ENCODE data around the gene RTN4IP1.

The RTN4IP1 gene

DNA sequence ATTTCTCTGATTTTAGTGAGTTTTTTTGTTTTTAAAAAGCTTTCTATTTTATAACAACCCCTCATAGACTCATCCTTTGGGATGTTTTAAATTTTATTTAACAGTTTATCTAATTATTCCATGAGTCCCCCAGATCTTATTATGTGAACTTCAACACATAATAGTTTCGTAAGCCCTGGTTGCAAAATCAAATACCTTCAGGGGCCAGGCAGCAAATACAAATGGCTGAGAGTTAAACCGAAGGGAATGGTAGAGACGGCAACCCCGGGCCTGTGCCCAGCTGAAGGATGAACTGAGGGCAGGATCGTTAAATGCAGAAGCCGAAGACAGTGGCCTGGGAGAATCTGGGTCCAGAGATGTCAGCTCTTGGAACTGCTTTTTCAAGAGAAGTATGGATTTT lies 88.4 kb downstream of the RTN4IP1 start:
- DNase-seq = no peak

- DNase-seq = no peak
Measured at GRCh38 chr6:106540432-106540831, 88.9 kb downstream of the RTN4IP1 start.

- no peak for DNase-seq
Measured at GRCh38 chr6:106539936-106540335, 89.4 kb downstream of the RTN4IP1 start.

- DNase-seq = no peak
Measured at GRCh38 chr6:106538145-106538544, 91.2 kb downstream of the RTN4IP1 start.

DNA sequence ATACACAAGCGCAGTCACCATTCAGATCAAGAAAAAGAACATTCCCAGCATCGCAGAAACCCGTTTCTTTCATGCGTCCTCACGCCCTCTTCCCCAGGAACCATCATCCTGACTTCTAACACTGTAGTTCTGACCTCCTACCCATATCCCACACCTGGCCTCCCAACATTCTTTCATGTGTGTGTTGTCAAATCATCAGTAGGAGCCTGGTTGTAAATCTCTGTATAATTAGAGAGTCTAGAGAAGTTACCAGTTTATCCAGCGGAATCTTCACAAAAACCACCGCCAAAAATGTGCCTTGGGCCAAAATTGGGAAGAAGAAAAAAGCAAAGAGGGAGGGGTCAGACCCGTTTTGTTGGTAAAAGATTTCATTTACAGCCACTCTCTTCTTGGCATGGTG lies 91.6 kb downstream of the RTN4IP1 start:
- DNase-seq = no peak

DNA sequence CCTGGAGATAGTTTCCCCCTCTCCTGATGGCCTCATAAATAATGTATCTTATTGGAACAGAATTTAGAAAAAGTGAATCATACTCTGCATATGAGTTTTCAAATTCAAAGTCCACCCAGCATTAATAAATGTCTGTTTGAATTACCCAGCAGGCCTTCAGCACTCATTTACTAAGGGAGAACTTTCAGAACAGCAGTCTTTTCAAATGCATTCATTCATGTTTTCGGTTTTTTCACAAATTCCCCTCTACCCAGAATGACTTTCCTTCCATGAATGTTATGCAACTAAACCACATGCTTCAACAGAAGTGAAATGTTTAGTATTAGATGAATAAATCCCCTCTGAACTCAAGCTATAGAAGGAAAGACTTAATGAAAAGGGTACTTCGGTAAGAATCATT lies 92.4 kb downstream of the RTN4IP1 start:
- no peak for DNase-seq

- no peak for DNase-seq
Measured at GRCh38 chr6:106536357-106536756, 92.9 kb downstream of the RTN4IP1 start.

- no peak for DNase-seq
Measured at GRCh38 chr6:106535012-106535411, 94.3 kb downstream of the RTN4IP1 start.

DNA sequence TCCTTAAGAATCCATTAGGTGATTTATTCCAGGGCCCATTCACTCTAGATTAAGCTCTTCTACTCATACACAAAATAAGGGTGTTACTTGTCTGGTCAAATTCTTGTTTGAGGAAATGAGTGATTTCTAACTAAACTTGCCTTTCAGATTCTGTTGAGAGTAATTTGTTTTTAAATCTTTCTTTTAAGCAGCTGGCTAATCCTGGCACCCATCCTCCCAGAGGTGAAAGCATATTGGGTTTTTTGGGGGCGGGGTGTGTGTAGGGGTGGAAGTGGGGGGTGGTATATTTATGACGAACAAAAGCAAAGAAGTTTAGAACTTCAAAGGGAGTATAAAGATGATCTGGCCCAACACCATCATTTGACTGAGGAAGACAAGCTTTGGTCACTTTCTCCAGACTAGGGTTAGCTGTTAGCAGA lies 94.7 kb downstream of the RTN4IP1 start:
- DNase-seq = no peak

GRCh38 chr6:106534004-106534403 lies 95.3 kb downstream of the RTN4IP1 start:
- DNase-seq = no peak

- no peak for DNase-seq
Measured at GRCh38 chr6:106533054-106533453, 96.2 kb downstream of the RTN4IP1 start.

- DNase-seq = no peak
Measured at GRCh38 chr6:106530502-106530901, 98.8 kb downstream of the RTN4IP1 start.

- DNase-seq = no peak
Measured at GRCh38 chr6:106530026-106530425, 99.3 kb downstream of the RTN4IP1 start.

GRCh38 chr6:106529438-106529837 lies 99.9 kb downstream of the RTN4IP1 start:
- DNase-seq = no peak

DNA sequence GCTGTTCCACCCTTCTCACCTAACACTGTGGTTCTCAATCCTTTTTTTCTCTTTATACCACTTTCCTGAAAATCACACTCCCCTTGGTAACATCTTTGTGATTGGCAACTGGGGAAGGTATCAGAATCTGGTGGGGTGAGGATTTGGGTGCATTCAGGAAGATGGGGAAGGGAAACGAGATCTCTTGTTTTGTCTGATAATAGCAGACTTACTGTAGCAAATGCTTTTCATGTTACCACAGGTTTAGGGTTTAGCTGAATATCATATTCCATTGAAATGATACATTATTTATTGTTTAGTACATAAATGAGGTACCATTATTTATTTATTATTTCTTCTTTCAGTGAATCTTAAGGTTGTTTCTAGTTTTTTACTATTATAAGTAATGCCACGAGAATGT lies 100.8 kb downstream of the RTN4IP1 start:
- DNase-seq = no peak

GRCh38 chr6:106527979-106528378 lies 101.3 kb downstream of the RTN4IP1 start:
- DNase-seq = no peak

DNA sequence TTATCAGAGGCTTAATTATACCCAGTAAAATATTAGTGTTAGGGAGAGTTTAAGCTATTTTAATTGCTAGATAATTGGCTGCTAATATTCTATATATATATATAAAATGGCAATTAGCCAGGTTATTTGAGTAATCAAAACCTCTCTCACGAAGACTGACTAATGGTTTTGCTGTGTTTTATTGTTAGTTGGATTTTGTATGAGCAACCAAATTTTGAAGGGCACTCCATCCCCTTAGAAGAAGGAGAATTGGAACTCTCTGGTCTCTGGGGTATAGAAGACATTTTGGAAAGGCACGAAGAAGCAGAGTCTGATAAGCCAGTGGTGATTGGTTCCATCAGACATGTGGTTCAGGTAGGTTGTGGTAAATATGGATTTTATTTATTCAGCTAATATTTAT lies 102.2 kb downstream of the RTN4IP1 start:
- DNase-seq = no peak

GRCh38 chr6:106525882-106526275 lies 103.4 kb downstream of the RTN4IP1 start:
- no peak for DNase-seq

- DNase-seq = no peak
Measured at GRCh38 chr6:106525107-106525881, 104.0 kb downstream of the RTN4IP1 start.

DNA sequence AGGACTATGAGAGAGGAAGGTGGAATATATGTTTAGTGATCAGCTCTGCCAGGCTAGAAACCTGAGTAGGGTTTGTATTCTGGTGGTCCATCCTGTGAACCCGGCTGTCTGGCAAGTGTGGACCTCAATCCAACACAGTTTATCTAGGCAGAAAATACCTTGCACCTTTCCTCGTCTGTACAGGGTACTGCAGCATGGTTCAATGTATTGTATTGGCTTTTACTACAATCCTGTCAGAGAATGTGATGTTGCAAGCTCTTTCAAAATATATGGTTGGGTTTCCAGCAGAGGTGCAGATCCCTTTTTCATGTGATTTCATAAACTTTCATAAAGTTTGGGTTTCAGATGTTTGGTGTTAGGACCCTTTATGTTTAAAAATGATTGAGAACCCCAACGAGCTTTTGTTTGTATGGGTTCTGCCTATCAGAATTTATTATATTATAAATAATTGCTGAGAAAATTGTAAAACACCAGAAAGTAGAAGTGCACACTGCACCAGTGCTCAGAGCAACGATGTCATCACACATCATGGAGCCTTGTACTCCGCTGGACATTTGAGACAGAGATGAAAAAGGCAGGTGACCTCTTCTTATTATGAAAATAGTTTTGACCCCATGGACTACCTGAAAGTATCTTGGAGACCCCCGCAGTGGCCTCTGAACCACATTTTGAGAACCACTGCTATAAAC lies 106.6 kb downstream of the RTN4IP1 start:
- DNase-seq = no peak

Data from cerebellar nuclear complex (tissue), 1 donor.